HG03045 (cell line): ENCODE data around the gene C10orf71.

Experiments used
- ATAC-seq: cut with Tn5 transposase; IDR thresholded peaks from one replicate; pipeline ENCODE4 v1.9.1; 2021; ENCODE audit warnings: mild to moderate bottlenecking, moderate library complexity; ENCODE audit not compliant: unreplicated experiment

The C10orf71 gene

DNA sequence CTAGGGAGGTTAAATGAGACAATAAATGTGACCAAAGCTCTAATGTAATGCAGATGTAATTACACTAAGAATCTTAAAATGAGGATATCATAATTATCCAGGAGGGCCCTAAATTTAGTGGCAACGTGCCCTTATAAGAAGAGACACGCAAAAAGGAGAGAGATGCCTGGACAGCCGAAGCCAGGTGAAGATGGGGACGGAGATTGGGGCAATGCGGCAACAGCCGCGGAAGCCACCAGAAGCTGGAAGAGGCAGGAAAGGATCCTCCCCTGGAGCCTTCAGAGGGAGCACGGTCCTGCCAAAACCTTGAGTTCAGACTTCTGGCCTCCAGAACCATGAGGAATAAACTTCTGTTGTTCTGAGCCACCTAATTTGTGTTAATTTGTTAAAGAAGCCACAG is 25.3 kb upstream of the C10orf71 start:
- ATAC-seq, result no peak

DNA sequence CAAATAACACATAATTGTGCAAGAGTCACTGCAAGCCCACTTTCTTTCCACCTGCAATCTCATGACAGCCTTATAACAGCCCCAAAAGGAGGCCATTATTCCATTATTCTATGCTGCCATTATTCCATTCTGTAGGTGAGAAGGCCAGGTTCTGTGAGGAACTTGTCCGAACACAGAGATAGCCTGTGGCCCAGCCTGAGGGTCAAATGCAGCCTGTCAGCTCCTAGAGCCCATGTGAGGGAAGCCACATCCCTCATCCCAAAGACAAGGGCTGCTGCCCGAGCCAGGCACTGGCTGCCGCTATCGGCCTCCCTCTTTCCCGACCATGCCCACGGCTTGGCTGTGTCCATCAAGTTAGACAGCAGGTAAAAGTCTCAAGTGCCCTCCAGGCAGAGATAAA is 24.1 kb upstream of the C10orf71 start:
- no peak for ATAC-seq

DNA sequence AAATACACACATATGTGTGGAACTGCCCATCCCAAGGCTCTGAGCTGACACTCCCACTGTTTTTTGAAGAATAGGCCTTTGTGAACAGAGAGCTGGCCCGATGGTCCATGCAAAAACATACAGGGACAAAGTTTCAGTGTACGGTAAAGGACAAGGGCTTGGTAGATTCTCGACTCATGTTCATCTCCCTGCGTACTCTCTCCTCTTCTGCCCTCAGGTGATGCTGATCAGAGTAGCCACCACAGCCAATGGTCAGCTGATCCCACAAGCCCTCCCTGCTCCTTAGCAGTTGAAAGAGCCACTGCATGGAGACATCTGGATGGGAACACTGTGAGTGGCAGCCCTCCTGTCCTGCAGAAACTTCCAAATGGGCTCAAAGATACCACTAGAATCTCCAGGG is 23.1 kb upstream of the C10orf71 start:
- no peak for ATAC-seq

DNA sequence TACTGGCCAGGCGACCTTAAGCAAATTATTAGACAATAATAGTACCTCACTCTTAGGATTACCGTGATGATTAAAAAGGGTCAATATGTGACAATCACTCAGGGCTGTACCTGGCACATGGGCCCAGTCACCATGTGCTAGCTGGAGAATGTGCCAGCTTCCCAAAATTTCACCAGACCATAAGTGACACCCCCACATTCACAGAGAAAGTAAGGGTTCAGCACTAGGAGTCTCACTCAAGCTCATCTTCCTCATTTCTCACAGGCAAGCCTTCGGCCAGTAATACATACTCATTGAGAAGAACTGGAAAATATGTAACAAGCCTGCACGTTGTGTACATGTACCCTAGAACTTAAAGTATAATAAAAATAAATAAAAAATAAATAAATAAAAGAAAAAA is 22.4 kb upstream of the C10orf71 start:
- ATAC-seq, result no peak

DNA sequence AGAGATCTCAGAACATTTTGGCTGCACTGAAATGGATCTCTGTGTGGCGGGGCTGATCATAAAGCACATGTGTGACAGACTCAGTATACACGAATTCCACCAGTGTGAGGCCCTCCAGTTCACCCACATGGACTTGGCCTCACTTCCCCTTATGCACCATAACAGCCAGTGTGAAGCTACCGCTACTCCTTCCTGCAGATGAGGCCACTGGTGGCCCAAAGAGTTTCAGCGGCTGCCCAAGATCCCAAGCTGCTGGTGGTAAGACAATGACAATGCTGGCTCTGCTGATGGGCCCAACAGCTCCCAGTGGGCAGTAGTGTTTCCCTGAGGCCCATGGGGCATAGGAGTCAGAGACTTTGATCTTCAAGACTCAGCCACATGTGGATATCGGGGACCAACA is 21.0 kb upstream of the C10orf71 start:
- no peak for ATAC-seq

DNA sequence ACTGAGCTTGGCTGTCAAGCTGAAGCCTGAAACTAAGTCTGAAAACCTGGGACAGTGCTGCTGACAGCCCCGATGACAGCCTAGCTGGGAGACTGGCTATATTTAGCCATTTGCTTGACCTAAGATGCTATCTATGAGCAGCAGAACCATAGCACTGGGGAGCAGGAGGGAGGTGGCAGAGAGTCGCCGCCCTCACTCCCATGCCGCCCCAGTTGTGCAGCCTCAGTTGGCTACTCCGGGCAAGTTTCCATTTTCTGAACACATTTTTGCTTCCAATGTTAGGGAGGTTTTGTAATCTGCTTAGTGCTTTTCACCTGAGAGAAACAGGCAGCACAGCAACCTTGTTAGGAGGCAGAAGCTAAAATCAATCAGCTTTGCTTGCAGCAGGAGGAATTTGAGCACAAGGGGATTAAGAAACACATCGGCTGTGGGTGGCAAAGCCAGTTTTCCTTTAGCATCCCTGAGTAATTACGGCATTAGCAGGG is 20.4 kb upstream of the C10orf71 start:
- no peak for ATAC-seq

DNA sequence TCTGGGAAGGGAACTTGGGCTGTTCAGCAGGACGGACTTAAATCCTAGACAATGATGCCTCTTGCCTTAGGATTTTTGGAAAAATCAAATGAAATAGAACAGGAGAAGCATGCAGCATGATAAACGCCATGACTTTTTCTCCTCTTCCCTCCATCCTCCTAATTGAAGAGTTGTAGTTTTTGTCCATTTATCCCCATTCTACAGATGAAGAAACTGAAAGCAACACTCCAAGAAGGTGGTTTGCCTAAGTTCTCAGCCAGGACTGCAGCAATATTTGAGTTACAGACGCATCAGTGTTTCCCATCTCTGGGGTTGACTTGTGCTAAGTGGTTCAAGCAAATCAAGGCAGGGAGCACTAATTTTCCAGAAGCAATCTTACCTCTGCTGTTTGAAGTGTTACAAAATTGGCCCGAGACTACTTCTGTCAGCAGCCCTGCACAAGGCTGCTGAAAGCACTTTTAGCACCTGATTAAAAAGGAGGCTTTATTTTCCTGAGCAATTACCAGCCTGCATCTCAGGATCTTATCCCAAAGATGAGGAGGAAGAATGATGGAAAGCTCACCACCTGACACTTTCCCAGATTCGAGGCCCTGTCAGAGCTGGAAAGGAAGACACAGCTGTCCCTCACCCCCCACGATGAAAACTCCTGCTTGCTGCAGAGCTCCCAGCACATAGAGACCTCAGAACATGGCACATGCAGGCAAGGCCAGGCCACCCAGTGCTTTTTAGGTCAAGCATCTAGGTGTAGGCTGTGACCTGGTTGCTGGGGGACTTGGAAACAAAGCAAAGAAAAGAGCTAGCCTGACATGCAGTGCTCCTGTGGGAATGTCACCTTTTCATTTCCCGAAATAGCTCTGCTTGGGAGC is 19.7 kb upstream of the C10orf71 start:
- ATAC-seq, result no peak

DNA sequence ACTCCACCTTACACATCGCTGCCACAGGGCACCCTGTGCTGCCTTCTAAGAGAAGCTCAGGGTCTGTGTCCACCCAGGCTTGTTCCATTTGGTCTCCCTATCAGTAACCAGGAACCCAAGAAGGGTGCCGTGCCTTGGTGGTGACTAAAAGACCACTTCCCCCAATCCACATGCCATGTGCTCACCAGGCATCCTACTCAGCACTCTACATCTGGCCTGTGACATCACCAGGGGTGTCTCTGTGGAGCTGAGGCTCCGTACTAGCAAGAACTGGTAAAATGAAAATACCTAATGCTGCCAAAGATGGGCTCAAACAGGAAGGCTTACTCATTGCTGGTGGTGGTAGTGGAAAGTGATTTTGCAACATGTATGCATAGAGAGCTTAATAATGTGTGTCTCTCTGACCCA is 19.0 kb upstream of the C10orf71 start:
- ATAC-seq, result no peak

DNA sequence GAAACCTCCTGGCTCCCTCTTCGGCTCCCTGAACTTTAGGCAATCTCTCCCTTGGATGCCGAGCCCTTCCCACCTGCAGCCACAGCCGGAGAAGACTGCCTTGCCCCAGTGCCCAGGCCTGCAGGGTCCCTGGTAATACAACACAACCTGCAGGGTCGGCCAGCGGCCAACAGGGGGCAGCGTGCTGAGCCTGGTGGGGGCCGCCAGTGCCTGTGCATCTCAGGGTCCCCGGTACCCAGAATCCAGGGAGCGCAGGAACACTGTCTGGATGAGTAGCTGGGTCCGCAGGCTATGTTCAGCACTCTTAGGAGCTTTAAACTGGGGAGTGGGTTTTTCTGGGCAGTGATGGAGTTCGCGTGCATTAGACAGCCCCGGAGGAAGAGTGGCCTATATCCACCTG is 17.5 kb upstream of the C10orf71 start:
- ATAC-seq, result no peak

DNA sequence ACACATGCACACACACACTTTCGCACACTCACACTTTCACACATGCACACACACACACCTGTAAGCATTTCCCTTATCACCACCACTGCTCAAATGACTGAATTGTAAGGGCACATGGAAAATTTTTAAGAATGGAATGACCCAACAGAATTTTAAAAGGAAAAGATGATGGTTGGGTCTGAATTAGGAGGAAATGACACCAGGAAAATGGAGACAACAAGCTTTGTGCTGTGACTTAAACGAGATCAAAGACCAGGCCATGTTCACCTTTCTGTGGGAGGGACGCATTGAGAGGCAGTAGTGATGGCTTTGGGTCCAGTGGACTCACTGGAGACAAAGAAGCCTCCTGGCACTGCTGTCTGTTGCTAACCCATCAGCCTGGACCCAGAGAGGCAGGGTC is 16.7 kb upstream of the C10orf71 start:
- no peak for ATAC-seq

DNA sequence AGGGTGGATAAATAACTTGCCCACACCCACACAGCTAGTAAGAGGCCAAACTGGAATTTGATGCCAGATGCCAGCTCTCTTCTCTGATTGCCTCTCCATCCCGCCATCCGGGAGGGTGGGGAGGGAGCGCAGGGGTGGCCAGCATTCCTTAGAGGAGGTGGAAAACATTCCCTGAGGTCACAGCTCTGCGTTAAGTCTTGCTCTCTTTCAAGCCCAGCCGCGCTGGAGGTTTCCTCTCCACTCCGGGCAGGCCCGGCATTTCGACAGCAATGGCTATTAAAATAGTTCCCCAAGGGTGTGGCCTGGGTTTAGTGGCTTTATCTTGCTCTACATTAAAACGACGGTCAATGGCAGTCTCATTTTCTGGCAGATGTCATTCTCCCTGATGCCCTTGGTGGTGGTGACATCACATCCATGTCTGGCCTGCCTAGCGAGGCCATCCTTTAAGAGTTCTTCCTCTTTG is 16.1 kb upstream of the C10orf71 start:
- ATAC-seq, result no peak

DNA sequence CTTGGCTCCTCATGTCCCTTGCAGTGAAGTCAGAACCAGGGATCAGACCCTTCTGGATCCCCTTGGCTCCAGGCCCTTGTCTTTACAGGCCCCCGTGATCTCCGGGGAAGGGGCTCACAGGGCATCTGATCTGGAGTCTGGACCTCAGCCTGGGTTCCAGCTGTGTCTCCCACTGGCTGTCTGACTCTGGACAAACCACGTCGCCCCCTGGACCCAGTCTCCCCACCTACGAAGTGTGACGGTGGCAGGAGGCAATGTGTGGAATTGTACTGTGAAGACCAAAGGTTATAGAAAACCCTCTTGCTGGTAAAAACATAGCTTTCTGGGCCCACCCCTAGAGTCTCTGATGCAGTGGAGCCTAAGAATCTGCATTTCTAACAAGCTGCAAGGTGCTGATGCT is 15.5 kb upstream of the C10orf71 start:
- no peak for ATAC-seq

DNA sequence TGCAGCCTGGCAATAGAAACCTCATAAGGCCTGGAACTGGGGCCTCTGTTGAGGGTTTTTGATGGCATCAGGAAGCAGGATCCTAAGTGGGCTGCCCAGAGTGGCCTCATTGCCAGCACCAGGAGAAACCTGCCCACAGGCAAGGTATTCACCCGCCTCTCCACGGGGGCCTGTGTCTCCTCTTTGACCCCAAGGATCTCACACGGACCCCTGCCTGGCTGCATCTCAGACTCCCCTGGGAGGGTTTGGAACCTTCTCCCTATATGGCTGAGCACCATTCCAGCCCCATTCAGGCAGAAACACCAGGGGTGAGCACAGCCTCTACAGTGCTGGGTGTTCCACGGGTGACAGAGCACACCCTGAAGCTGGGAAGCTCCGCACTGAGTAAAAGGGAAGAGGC is 14.6 kb upstream of the C10orf71 start:
- no peak for ATAC-seq

DNA sequence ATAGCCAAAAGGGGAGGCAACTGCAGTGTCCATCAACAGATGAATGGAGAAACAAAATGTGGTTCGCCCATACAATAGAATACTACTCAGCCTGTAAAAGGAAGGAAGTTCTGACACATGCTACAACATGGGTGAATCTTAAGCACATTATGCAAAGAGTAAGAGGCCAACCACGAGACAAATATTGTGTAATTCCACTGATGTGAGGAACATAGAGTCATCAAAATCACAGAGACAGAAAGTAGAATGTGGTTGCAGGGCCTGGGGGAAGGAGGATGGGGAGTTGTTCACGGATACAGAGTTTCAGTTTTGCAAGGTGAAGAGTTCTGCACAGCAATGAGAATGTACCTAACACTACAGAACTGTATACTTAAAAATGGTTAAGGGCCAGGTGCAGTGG is 13.7 kb upstream of the C10orf71 start:
- ATAC-seq, result no peak

DNA sequence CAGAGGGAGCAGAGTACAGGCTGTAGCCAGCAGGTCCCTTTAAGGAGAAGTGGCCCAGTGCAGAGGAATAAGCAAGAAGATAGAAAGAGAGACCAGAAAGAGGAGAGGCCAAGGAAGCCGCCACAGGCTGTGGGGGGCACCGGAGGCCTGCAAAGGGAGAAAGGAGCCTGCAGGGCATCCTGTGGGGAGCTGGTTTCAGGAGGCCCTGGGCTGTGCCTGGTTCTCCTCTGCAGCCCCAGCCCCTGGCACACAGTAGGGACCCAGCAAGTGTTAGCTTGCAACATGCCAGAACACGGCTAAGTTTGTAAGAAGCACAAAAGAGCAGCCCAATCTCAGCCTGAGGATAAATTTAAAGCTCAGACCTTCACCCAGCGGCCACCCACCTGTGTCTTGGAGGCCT is 12.3 kb upstream of the C10orf71 start:
- no peak for ATAC-seq

DNA sequence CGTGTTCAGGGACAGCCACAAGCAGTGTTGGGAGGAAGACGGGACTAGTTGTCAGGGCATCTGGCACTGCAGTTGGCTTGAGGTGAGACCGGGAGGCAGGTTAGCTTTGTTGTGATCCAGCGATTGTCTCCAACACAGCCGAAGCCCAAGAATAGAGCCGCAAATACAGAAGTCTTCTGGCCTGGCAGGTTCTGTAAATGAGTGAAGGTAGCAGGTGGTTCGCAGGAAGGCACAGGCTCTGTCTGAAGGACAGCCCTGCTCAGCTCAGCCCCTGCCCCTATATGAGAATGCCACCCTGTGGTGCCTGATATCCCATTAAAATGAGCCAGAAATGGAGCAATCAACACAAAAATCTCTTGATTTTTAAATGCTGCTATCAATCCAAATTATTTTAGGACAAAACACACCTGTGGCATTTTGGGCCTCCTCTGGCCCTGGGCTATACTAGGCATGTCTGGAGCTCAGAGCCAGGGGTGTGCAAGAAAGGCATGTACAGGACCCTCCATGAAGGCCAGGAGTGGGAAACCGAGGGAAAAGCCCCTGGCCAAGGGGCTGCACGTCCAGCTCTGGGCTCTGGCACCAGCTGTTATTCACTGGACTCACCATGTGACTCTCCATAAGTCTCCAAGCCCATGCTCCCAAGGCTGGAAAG is 11.2 kb upstream of the C10orf71 start:
- no peak for ATAC-seq

DNA sequence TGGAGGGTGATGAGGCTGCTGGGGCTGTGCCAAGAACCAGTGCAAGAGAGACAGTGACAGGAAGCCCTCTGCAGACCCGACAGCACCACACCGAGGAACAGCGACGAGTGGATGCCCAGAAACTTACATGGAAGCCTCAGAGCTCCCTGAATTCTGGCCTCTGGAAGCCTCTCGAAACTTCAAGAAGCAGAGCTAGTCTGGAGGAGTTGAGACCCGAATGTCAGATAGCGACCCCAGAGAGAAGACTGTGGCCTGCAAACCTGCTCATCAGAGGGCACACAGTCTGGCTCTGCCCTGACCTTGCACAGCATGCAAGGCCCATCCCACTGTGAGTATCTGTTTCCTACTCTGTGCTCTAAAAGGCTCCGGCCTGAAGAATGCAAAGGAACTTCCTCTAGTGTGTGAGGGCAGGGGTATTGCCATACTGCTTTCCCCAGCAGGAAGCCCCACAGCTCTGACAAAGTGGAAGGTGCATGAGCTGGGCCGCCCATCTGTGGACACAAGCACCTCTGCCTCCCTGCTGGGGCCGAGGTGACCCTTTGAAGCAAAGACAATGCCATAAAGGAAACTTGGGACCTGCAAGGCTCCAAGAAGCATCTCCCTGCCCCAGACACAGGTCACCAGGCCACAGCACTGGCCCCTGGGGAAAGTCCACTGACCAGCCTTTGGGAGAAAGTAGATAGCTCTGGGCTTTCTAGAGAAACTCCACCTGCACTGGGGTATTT is 10.5 kb upstream of the C10orf71 start:
- no peak for ATAC-seq

DNA sequence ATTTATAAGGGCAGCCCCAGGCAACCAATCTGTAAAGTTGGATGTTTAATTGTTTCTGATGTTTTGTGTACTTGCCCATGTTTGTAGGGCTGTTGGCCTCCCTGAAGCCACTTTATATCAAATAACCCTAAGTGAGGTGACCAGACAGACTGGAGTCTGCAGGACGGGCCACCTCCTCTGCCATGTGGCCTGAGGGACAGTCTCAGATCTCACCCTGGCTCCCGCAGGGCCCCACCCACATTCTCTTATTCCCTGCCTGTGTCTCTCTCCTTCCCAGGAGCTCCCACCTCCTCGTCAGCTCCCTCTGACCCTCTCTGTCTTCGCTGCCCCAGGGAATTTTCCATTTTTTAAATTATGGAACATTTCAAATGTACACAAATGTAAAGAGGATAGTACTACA is 9.5 kb upstream of the C10orf71 start:
- ATAC-seq, result no peak

DNA sequence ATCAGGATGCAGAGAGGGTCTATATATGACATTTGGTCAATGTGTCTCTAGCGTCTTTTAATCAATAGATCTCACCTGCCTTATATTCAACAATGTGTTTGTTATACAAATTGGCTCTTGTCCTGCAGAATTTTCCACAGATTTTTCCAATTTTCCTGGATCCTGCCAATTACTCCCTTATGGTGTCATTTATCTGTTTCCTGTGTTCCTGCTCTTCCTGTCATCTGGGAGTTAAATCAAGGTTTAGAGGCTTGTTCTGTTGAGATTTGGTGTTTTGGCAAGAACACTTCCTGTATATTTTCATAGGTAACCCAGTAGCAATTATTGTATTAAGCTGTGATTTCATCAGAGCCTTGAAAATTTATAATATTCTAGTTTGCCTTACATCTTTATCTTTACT is 8.8 kb upstream of the C10orf71 start:
- no peak for ATAC-seq

DNA sequence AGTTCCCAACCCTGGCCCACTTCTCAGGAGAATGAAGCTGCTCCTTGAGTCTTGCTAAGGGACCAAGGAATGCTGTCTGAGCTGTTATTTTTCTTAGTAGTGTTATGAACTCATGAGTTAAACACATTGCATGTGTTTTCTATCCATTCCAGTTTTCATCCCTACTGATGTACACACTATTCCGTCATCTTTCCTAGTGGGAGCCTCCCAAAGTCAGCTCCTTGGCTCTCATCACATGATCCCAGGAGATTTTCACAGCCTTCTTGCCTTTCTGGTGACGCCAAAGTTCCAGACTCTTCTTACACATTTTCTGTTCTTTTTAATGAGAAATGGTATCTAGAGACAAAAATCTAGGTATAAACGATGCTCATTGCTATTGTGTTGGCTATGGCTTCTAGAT is 8.4 kb upstream of the C10orf71 start:
- no peak for ATAC-seq

DNA sequence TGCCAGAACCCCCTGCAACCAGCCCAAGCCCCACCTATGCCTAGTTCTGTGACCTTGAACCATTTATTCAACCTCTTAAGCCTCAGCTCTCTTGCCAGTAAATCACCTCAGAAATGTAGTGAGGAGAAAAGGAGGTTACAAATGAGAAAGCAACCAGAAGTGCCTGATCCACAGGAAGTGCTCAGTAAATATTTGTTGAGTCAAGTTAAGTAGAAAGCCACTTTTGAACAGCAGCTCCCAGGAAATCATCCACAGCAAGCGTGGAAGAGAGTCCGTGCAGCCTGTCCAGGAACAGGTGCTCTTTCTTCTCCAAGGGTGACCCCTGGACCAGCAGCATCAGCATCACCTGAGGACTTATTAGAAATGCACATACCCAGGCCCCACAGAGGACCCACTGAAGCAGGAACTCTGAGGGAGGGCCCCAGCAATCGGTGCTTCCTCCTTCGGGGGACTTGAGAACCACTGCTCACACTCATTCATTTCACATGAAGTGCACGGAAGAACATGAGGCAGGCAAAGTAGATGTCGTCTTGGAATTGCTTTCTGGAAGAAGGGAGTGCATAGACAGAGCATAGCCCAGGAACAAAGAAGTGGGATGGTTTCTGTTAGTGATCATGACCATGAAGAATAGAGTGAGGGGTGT is 6.3 kb upstream of the C10orf71 start:
- no peak for ATAC-seq
